ENCODE data around the gene CPTP.

The CPTP gene

DNA sequence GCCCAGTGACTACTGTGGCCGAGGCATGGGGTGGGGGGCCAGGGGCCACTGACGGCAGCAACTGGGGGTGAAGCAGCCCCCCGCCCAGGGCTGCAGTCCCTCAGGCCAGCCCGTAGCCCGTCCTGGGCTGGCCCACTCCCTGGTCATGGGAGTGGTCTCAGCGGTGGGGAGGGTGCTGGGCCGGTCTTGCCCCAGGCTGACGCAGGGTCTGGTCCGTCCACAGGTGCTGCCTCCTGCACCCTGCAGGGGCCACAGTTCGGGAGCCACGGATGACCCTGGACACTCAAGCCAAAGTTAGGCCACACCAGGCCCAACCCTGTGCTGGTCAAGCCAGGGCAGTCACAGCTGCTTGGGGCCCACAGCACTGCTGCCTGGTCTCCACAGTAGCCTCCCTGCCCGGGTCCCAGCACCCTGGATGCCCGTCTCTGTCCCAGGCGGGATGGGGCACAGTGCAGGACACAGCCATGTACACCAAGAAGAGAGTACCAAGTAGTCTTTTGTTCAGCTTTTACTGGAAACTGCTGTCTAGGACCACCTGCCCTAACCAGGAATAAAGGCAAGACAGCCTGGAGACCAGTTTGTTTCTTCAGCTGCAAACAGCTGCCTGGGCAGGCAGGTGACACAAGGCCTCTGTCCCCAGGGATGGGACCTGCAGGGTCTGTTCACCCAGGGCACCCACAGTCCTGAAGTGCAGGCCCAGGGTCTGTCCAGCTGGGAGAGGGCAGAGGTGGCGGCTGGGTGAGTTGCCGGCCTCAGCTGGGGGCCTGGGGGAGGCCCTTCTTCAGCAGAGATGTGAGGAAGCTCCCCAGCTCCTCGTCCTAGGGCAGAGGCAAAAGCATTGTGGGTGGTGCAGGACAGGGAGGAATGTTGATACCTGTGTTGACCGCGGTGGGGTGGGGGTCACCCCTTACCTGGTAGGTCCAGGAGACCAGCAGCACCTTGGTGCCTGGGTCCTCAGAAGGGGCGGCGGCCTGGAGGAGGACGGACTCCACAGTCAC lies 13.2 kb upstream of the CPTP start:
- H3K4me3 ChIP-seq (ENCODE audit: control insufficient read depth, low read depth, low read length) = no peak overlapping the region
- DNase-seq (ENCODE audit: low read depth) = no peak

DNA sequence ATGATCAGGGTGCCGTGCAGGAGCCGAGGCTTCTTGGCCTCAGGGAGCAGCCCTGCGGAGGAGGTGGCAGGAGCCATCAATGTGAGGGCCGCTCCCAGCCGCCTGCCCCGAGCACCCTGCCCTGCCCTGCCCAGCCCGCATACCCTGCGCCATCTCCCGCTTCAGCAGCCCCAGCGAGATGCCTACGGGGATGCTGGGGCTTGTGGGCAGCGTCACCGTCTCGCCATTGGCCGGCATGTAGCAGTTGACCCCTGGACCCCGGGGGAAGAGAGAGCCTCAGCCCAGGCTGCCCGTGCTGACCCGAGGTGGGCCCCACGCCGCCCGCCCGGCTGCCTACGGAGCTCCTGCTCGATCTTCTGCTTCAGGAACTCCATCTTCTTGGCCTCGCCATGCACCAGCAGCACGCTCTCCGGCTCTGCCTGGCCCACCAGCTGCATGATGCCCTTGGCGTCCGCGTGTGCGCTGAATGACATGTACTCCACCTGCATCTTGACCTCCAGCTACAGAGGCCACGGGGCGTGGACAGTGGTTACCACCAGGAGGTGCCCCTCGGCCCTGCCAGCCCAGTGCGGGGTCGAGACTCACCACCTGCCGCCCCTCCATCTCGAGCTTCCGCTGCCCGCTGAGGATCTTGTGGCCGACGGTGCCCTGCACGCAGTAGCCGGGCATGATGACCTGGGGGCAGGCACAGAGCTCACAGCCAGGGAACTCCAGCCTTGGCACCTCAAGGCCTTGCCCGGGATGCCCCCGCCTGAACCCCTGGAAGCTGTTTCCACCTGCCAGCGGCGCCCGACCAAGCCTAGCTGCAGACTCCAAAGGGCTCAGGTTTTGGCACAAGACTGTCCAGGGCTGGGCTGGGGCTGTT lies 11.9 kb upstream of the CPTP start:
- DNase-seq (ENCODE audit: low read depth) = no peak
- no peak overlapping the region for H3K4me3 ChIP-seq (ENCODE audit: control insufficient read depth, low read depth, low read length)
- TF ChIP-seq, protein P1, sequence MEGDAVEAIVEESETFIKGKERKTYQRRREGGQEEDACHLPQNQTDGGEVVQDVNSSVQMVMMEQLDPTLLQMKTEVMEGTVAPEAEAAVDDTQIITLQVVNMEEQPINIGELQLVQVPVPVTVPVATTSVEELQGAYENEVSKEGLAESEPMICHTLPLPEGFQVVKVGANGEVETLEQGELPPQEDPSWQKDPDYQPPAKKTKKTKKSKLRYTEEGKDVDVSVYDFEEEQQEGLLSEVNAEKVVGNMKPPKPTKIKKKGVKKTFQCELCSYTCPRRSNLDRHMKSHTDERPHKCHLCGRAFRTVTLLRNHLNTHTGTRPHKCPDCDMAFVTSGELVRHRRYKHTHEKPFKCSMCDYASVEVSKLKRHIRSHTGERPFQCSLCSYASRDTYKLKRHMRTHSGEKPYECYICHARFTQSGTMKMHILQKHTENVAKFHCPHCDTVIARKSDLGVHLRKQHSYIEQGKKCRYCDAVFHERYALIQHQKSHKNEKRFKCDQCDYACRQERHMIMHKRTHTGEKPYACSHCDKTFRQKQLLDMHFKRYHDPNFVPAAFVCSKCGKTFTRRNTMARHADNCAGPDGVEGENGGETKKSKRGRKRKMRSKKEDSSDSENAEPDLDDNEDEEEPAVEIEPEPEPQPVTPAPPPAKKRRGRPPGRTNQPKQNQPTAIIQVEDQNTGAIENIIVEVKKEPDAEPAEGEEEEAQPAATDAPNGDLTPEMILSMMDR (IDR thresholded peaks at IDR 0.05; ENCODE audit: control insufficient read depth, insufficient read depth, low read depth, low read length, missing control alignments) = no peak

More for the DNA sequence above, 13.2 kb upstream of the CPTP start:
- TF ChIP-seq, protein P1 (IDR thresholded peaks at IDR 0.05; ENCODE audit: control insufficient read depth, insufficient read depth, low read depth, low read length, missing control alignments) = no peak

DNA sequence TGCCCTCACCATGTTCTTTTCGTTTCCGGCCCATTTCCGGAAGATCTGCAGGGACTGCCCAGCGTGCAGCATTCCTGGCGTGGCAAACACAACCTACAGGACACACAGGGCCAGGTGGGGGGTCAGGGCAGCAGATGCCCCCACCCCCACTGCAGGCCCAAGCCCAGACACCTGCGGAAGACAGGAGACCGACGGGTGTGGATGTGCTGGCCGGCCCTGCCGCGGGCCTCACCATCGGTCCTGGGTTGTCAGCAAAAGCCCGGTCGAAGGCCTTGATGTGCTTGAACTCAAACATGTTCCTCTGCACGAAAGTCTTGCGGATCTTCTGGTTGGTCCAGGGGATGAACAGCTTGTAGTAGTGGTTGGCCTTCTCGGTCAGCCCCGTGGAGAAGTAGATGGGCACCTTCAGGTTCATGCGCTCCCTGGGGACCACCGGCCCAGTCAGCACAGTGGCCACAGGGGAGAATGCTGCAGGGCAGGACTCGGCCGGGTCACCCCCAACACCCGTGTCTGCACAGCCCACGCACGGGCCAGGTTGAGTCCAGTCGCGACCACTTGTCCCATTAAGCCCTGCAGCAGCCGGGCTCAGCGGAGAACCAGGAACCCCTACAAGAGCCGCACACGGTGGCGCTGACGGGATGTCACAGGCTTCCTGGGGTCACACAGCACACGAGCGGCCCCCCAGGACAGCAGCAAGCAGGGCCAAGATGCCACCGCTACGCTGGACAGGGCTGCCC lies 10.9 kb upstream of the CPTP start:
- TF ChIP-seq, protein P1 (IDR thresholded peaks at IDR 0.05; ENCODE audit: control insufficient read depth, insufficient read depth, low read depth, low read length, missing control alignments) = no peak
- H3K4me3 ChIP-seq (ENCODE audit: control insufficient read depth, low read depth, low read length) = no peak overlapping the region
- no peak for DNase-seq (ENCODE audit: low read depth)

DNA sequence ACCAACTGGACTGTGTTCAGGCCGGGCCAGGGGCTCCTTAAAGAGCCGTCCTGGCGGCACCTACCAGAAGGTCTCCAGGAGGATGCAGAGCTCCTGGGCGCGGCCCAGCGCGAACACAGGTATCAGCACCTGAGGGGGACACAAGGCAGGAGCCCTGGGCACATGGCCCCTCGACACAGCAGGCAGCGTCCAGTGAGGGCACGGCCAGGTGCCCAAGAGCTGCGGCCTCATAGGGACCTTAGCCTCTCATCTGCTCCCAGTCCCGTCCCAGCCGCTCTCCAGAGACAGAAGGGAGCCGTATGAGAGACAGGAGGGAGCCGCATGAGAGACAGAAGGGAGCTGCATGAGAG lies 10.4 kb upstream of the CPTP start:
- H3K4me3 ChIP-seq (ENCODE audit: control insufficient read depth, low read depth, low read length) = no peak overlapping the region
- TF ChIP-seq, protein P1 (IDR thresholded peaks at IDR 0.05; ENCODE audit: control insufficient read depth, insufficient read depth, low read depth, low read length, missing control alignments) = no peak

DNA sequence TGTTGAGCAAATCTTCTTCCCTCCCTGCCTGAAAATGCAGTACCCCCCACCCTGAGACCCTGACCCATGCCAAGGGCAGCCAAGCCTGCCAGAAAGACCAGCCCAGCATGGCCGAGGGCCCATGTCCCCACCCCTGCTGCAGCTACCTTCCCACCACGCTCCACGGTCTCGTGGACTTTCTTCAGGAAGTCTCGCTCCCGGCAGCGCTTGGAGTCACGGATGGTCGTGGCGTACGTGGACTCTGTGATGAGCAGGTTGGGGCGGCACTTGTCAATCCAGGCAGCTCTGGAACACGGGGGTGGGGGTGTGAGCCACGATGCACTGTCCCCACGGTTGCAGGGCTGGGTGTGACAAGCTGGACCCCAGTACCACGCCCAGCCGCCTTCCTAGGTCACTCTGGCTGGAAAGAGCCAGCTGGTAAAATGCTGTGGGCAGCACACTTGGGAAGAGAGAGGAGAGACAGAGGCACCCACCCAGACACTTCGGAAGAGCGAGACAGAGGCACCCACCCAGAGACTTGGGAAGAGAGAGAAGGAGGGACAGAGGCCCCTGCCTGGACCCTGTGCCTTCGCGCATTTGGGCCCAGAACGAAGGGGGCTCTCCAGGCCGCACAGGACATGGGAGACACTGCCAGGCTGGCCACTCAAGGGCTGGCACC lies 9.8 kb upstream of the CPTP start:
- TF ChIP-seq, protein P1 (IDR thresholded peaks at IDR 0.05; ENCODE audit: control insufficient read depth, insufficient read depth, low read depth, low read length, missing control alignments) = no peak
- DNase-seq (ENCODE audit: low read depth) = no peak
- no peak overlapping the region for H3K4me3 ChIP-seq (ENCODE audit: control insufficient read depth, low read depth, low read length)

More for the DNA sequence above, 10.4 kb upstream of the CPTP start:
- DNase-seq (ENCODE audit: low read depth) = no peak
